Smooth muscle cell (in vitro differentiated cells): ENCODE results near the gene PNPLA7. TPM values are rescaled to one million over a fixed set of nuclear protein-coding genes. Genes with fewer than 3 reads are reported as not detected.

Experiments
- DNase-seq: peaks from one replicate; lab custom pipeline; 2025; ENCODE audit not compliant: unreplicated experiment; lab: John Stamatoyannopoulos, UW
- H2AFZ ChIP-seq: fragments of 200-600 bp; sonication (generic); 2 replicates; pipeline ENCODE4 v1.6.0; 2016; ENCODE audit warnings: antibody characterized with exemption, low read depth, mild to moderate bottlenecking
- H3F3A ChIP-seq: fragments of 200-600 bp; sonication (generic); 2 replicates; pipeline ENCODE4 v1.6.0; 2017; ENCODE audit warnings: antibody characterized with exemption, low read depth
- H3K27ac ChIP-seq: fragments of 200-600 bp; sonication (generic); 2 replicates; pipeline ENCODE4 v1.5.1; 2016; ENCODE audit warnings: low read depth, mild to moderate bottlenecking
- H3K27me3 ChIP-seq: fragments of 200-600 bp; sonication (generic); 2 replicates; pipeline ENCODE4 v1.6.1; 2016; ENCODE audit warnings: low read depth, mild to moderate bottlenecking
- H3K36me3 ChIP-seq: fragments of 200-600 bp; sonication (generic); 2 replicates; pipeline ENCODE4 v1.5.1; 2016; ENCODE audit warnings: low read depth
- H3K4me1 ChIP-seq: fragments of 200-600 bp; sonication (generic); 2 replicates; pipeline ENCODE4 v1.5.1; 2016; ENCODE audit warnings: low read depth
- H3K4me2 ChIP-seq: fragments of 200-600 bp; sonication (generic); 2 replicates; pipeline ENCODE4 v1.6.0; 2016; ENCODE audit warnings: mild to moderate bottlenecking
- H3K4me3 ChIP-seq: fragments of 200-600 bp; sonication (generic); 2 replicates; pipeline ENCODE4 v1.5.1; 2016; ENCODE audit warnings: mild to moderate bottlenecking
- H3K79me2 ChIP-seq: fragments of 200-600 bp; sonication (generic); 2 replicates; pipeline ENCODE4 v1.6.0; 2016; ENCODE audit warnings: low read depth, mild to moderate bottlenecking
- H3K9ac ChIP-seq: fragments of 200-600 bp; sonication (generic); 2 replicates; pipeline ENCODE4 v1.6.0; 2016; ENCODE audit warnings: low read depth
- H3K9me3 ChIP-seq: fragments of 200-600 bp; sonication (generic); replicated peaks from 2 replicates; pipeline ENCODE4 v1.5.1; 2016; ENCODE audit warnings: low read depth
- H4K20me1 ChIP-seq: fragments of 200-600 bp; sonication (generic); 2 replicates; pipeline ENCODE4 v1.6.0; 2016; ENCODE audit warnings: low read depth
- CTCF ChIP-seq: fragments of 200-600 bp; sonication (generic); IDR thresholded peaks from 2 replicates; pipeline ENCODE4 v1.5.1; 2017; ENCODE audit warnings: borderline replicate concordance, mild to moderate bottlenecking, antibody characterized with exemption; ENCODE audit not compliant: insufficient read depth, poor library complexity, severe bottlenecking
- WGBS: methylation state at CpG from one replicate; pipeline ENCODE4 v1.1.7; 2016; ENCODE audit warnings: low lambda C conversion rate; 5-methylcytosine and 5-hydroxymethylcytosine counted together
- polyA plus RNA-seq: library from polyadenylated mRNA; unstranded; fragments of >200 nt; fragmentation: Nextera tagmentation; extraction: Ambion mirVana; gene quantifications from 2 replicates; pipeline ENCODE4 v1.2.1, GENCODE V29; 2016
- total RNA-seq: library from RNA; depleted of rRNA; stranded (reverse); fragments of >200 nt; gene quantifications from 2 replicates; pipeline ENCODE4 v1.2.3, GENCODE V29; 2014

The PNPLA7 gene
- total and polyA plus RNA-seq, 2 experiments from 2014 or later = 0.46 to 0.67 TPM

- H2AFZ ChIP-seq = no peak overlapping the region
- WGBS = 90% methylated on average over 16 of the region's 16 CpGs
- DNase-seq = no peak
Measured at GRCh38 chr9:137498720-137499150, 51.5 kb downstream of the PNPLA7 start.

GRCh38 chr9:137497921-137498719 is 52.1 kb downstream of the PNPLA7 start:
- Histone ChIP-seq H3K36me3 (no peaks in the 10 kb centered on the region), H3K79me2 (no peaks in the 10 kb centered on the region), H3K9ac (no peak overlapping the region), H2AFZ (no peak overlapping the region), H3K4me2 (no peak overlapping the region), H3K4me1 (no peaks in the 10 kb centered on the region), H3K9me3 (no peaks in the 10 kb centered on the region), H3K27ac (no peak overlapping the region), H3K27me3 (no peaks in the 10 kb centered on the region), H4K20me1 (no peaks in the 10 kb centered on the region), H3K4me3 (no peak overlapping the region), H3F3A (no peaks in the 10 kb centered on the region)
- 93% methylated on average over 36 of the region's 36 CpGs for WGBS
- DNase-seq = no peak
- TF ChIP-seq CTCF = no peak

More at GRCh38 chr9:137498720-137499150, 51.5 kb downstream of the PNPLA7 start:
- no peak overlapping the region for H3K27ac ChIP-seq
- H3K36me3 ChIP-seq = no peaks in the 10 kb centered on the region
- H3K4me2 ChIP-seq = no peak overlapping the region
- H3K4me1 ChIP-seq = no peaks in the 10 kb centered on the region
- H3F3A ChIP-seq = no peaks in the 10 kb centered on the region
- H4K20me1 ChIP-seq = no peaks in the 10 kb centered on the region
- H3K9ac ChIP-seq = no peak overlapping the region
- TF ChIP-seq CTCF = no peak
- H3K4me3 ChIP-seq = no peak overlapping the region
- H3K27me3 ChIP-seq = no peaks in the 10 kb centered on the region
- H3K9me3 ChIP-seq = no peaks in the 10 kb centered on the region
- H3K79me2 ChIP-seq = no peaks in the 10 kb centered on the region

GRCh38 chr9:137496601-137497375 is 53.4 kb downstream of the PNPLA7 start:
- Histone ChIP-seq H2AFZ (no peak overlapping the region), H3K36me3 (no peaks in the 10 kb centered on the region), H3K27me3 (no peaks in the 10 kb centered on the region), H4K20me1 (no peaks in the 10 kb centered on the region), H3K27ac (no peak overlapping the region), H3K9me3 (no peaks in the 10 kb centered on the region), H3K9ac (no peak overlapping the region), H3K4me3 (no peak overlapping the region), H3F3A (no peaks in the 10 kb centered on the region), H3K4me1 (no peaks in the 10 kb centered on the region), H3K79me2 (no peaks in the 10 kb centered on the region), H3K4me2 (no peak overlapping the region)
- DNase-seq = no peak
- TF ChIP-seq CTCF = no peak
- WGBS = 95% methylated on average over 27 of the region's 27 CpGs
